Measurements from ENCODE around the gene SLC35B1.

- TF ChIP-seq CTCF (conservative IDR thresholded peaks at IDR 0.05; ENCODE audit: low read length) (no peak), EZH2phosphoT487 (IDR thresholded peaks at IDR 0.05; ENCODE audit: borderline replicate concordance, low read depth, low read length) (no peak)
Observed at GRCh38 chr17:49690256-49690655, 17.5 kb downstream of the SLC35B1 start.

Data from OCI-LY7 (cell line).